VCaP (cell line): ENCODE results near the gene SGCA.

Source experiments
- H3K27ac ChIP-seq: fragments of 450-650 bp; 2 replicates; pipeline ENCODE4 v1.5.1; 2017
- TF ChIP-seq, protein P1 (sequence below): fragments of 450-650 bp; conservative IDR thresholded peaks from 2 replicates; pipeline ENCODE4 v1.5.1; 2017; ENCODE audit warnings: mild to moderate bottlenecking, moderate library complexity

SGCA gene

DNA sequence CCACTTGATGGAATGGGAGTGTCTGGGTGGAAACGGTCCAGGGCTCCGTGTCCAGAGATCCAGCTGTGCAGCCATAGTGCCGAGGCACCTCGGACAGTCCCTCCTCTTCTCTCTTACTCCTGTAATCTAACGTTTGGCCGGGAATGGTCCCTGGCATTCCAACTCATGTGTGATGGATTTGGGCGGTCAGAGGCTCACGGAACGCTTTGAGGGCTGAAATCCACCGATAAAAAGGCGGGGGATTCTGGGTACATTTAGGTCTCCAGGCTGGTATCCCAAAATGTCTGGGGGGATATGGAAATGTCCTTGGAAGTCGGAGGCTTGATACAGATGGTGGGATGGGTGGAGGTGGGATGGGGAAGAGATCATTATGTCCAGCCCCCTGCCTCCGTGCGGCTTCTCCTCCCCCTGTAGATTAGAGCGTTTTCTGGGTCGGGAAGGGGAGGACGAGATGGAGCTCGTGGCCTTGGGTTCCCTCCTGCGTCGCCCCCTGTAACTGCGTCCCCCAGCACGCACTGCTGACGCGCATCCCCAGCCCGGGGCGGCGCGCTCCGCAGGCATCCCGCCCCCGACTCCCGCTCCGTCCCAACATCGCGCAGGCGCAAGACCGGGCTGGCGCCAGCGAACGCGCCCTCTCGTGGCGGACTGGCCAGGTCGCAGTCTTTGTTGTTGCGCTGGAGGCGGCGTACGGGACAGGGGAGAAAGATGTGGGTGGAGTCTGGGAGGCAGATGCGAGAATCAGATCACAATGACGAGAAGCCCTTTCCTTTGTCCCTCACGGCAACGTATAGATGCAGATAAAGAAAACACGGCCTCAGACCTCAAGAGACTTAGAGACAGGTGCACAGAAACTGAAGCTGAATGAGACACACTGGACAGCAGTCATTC is 4.5 kb upstream of the SGCA start:
- TF ChIP-seq, protein P1, sequence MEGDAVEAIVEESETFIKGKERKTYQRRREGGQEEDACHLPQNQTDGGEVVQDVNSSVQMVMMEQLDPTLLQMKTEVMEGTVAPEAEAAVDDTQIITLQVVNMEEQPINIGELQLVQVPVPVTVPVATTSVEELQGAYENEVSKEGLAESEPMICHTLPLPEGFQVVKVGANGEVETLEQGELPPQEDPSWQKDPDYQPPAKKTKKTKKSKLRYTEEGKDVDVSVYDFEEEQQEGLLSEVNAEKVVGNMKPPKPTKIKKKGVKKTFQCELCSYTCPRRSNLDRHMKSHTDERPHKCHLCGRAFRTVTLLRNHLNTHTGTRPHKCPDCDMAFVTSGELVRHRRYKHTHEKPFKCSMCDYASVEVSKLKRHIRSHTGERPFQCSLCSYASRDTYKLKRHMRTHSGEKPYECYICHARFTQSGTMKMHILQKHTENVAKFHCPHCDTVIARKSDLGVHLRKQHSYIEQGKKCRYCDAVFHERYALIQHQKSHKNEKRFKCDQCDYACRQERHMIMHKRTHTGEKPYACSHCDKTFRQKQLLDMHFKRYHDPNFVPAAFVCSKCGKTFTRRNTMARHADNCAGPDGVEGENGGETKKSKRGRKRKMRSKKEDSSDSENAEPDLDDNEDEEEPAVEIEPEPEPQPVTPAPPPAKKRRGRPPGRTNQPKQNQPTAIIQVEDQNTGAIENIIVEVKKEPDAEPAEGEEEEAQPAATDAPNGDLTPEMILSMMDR, result peak; percentile 99
- peak overlapping the region; percentile 61 for H3K27ac ChIP-seq

DNA sequence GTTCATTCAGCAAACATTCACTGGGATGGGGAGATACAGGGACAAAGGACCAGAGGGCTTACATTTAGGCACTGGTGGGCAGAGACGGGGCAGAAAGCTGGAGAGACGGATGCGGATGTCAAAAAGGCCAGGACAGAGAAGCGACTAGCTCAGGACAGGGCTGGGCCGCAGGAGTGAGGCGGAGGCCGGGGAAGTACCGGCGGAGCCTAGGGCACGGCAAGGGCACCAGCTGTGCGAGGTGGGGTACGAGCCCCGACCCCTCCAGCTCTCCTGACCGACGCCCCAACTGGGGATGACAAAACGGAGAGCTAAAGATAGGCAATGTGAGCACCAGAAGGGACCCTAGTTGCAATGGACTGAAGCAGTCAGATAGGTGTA is 3.9 kb upstream of the SGCA start:
- H3K27ac ChIP-seq, result peak overlapping the region; percentile 61; the same call in 1 of the 2 replicates
- TF ChIP-seq, protein P1, result no peak

DNA sequence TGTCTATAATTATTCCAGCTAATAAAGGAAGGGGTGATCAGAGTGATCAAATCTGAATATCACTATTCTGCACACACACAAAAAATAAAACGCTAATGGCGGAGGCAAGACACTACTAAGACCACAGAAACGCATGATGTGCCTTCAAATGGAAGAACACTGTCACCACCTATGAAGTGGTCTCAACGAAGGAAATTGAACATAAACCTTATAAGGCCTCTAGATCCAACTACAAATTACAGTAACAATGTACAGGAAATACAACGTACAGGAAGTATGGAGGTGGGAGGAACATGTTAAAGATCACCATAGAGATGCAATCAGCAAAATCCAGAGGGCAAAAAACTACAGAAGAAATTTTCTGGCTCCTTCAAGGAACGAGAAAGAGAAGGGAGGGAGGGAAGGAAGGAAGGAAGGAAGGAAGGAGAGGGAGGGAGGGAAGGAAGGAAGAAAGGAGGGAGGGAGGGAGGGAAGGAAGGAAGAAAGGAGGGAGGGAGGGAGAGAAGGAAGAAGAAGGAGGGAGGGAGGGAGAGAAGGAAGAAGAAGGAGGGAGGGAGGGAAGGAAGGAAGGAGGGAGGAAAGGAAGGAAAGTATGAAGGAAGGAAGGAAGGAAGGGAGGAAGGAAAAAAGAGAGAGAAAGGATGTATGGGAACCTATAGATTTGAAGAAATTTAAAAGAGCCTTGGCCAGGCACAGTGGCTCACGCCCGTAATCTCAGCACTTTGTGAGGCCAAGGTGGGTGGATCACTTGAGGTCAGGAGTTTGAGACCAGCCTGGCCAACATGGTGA is 3.1 kb upstream of the SGCA start:
- H3K27ac ChIP-seq, result no peak overlapping the region
- TF ChIP-seq, protein P1, result no peak

DNA sequence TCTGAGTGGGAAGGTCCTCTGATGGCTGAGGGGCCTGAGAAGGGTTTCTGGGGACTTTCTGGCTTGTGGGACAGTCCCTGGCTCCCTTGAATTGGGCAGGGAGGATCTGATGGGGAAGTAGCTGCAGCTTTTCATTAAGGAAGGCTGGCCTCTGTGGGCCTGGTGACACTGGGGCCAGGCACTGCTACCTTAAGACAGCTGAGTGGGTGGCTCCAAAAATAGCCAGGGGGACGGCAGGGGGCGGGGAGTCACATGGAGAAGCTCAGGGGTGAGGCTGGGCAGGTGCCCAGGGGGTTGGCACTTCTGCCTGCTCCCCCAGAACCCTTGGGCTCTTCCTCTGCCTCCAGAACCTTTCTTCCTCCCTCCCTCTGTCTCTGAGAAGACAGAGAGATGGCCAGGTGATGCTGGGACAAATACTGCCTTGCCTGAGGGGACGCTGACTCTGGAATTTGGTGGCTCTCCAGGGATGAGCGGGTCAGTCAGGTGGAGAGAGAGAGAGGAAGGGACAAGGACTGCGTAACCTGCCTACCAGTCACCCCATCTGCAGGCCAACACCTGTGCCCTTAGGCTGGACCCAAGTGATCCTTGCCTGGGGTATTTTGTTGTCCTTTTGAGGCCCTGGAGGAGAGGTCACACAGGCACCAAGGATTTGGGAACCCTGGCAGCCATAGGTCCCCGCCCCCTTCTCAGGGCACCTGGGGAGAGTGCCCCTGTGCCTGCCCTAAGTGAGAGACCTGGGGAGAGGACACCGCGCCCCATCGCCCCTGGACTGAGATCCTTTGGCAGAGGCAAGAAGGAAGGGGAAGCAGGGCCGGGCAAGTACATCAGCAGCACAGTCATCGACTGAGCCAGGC is 1.7 kb upstream of the SGCA start:
- TF ChIP-seq, protein P1, result no peak
- H3K27ac ChIP-seq, result no peak overlapping the region

DNA sequence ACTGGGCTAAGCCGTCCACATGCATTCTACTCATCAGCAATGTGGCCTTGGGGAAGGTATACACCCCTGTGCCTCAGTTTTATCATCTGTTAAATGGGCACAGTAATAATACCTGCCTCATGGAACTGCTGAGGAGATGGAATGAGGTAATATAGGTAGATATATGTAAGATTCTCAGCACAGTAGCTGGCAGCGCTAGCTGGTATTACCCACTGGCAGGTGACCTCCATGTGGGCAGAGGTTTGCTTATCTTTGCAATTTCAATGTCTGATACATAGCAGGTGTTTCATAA is 1.2 kb upstream of the SGCA start:
- TF ChIP-seq, protein P1, result no peak
- no peak overlapping the region for H3K27ac ChIP-seq

DNA sequence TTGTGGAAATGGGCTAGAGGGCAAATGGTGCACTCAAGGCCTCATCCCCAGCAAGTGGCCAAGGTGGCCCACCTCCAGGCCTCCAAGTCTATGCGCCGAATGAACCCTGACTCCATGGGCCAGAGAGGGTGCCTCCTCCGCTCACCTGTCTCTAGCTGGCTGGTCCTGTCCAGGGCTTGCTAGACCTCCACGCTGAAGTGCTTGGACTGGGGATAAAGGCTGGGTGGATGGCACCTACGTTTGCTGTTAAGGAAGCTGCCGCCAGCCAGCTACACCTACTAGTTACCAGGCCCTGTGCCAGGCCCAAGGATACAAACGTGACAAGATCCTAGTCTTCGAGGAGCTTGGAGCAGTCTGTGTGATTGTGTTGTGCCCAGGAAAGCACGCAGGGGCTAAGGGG is 739 bp upstream of the SGCA start:
- TF ChIP-seq, protein P1, result no peak
- H3K27ac ChIP-seq, result no peak overlapping the region

DNA sequence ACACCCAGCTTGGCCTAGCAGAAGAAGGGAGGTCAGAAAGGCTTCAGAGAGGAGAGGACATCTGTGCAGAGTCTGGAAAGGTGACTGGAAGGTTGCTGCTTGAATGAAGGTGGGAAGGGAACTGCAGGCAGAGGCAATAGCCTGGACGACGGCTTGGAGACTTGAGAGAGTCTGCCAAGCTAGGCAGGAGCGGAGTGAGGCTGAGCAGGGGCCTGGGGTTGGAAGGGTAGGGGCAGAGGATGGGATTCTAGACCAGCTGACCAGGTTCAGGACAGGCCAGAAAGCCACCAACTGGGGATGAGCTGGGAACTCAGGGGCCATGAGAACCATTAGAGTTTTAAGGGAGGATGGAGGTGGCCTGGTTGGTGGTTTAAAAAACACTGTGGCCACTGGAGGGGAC is 339 bp upstream of the SGCA start:
- H3K27ac ChIP-seq, result no peak overlapping the region
- TF ChIP-seq, protein P1, result no peak
